ENCODE measurements around the gene SOBP.

DNA sequence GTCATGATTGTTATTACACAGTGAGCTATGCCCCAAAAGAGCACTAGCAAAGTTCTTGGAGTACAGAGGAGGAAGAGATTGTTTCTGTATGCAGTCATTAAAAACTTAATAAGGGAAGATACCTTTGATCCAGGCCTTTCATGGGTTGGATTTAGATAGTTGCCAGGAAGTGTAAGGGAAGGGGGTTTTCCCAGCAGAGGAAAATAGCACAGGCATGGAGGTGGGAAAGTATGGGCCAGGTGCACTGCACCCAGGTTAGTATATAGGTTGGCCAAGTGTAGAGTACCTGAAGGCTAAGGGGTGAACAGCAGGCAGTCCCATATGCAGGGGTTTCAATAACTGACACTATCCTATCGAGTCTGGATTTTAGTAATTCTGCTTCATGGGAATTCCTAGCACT is 101.4 kb downstream of the SOBP start:
- TF ChIP-seq POLR2A (IDR thresholded peaks at IDR 0.05) (no peak), POLR2AphosphoS5 (IDR thresholded peaks at IDR 0.05; ENCODE audit: insufficient read depth in 1 of 2, low read depth in 1 of 2) (no peak)

All from vagina (tissue), 2 donors.